K562 (cell line): ENCODE results near the gene MRPL33. TPM values are rescaled to one million over a fixed set of nuclear protein-coding genes. Genes with fewer than 3 reads are reported as not detected.

ENCODE experiments used
- CSDE1 ChIP-seq, 2 experiments: fragments of 450-650 bp; IDR thresholded peaks; 2 replicates each; pipeline ENCODE4 v1.6.1; 2016; ENCODE audit warnings: mild to moderate bottlenecking in 1 of 2
- GABPB1 ChIP-seq: sonication (generic); formaldehyde crosslinking; IDR thresholded peaks from 2 replicates; pipeline ENCODE4 v1.8.0; 2022; ENCODE audit warnings: mild to moderate bottlenecking, missing genetic modification reagents
- HINFP ChIP-seq: fragments of 450-650 bp; conservative IDR thresholded peaks from 2 replicates; pipeline ENCODE4 v1.6.1; 2016; ENCODE audit warnings: missing genetic modification characterization, low read depth, mild to moderate bottlenecking, control low read depth, missing compliant biosample characterization
- NFXL1 ChIP-seq: fragments of 450-650 bp; formaldehyde crosslinking; IDR thresholded peaks from 2 replicates; pipeline ENCODE4 v1.4.0; 2021; ENCODE audit warnings: mild to moderate bottlenecking
- NR2C1 ChIP-seq, 2 experiments: fragments of 450-650 bp; IDR thresholded peaks; 2 replicates each; pipeline ENCODE4 v1.6.1; 2017; ENCODE audit warnings: mild to moderate bottlenecking in 2 of 2, antibody characterized with exemption in 1 of 2, inconsistent platforms in 1 of 2, missing compliant biosample characterization in 1 of 2, missing genetic modification characterization in 1 of 2
- POLR2H ChIP-seq: IDR thresholded peaks from 2 replicates; pipeline ENCODE4 v1.6.1; 2016; ENCODE audit warnings: missing genetic modification characterization, low read depth, mild to moderate bottlenecking, control low read depth, missing compliant biosample characterization, moderate library complexity
- PTTG1 ChIP-seq: fragments of 450-650 bp; IDR thresholded peaks from 2 replicates; pipeline ENCODE4 v1.6.1; 2016; ENCODE audit warnings: low read depth, mild to moderate bottlenecking, missing genetic modification characterization, missing compliant biosample characterization
- RAD21 ChIP-seq, 2 experiments: fragments of 250-450 bp in 1 of 2; fragments of 450-650 bp in 1 of 2; sonication (Bioruptor Pico) in 1 of 2; formaldehyde crosslinking in 1 of 2; IDR thresholded peaks in 1 of 2; conservative IDR thresholded peaks in 1 of 2; 2 replicates each; pipeline versions ENCODE4 v1.4.0 to v1.8.0; 2020 to 2022; ENCODE audit warnings: mild to moderate bottlenecking in 2 of 2, moderate library complexity in 1 of 2
- RCOR1 ChIP-seq, 2 experiments: IDR thresholded peaks; 2 replicates each; pipeline ENCODE4 v1.6.1; 2012; ENCODE audit warnings: low read depth in 2 of 2, low read length in 2 of 2, borderline replicate concordance in 1 of 2, improper control_type of control experiment in 1 of 2
- SNIP1 ChIP-seq: fragments of 450-650 bp; IDR thresholded peaks from 2 replicates; pipeline ENCODE4 v1.7.1; 2017; ENCODE audit warnings: low read depth, mild to moderate bottlenecking
- XRCC3 ChIP-seq: fragments of 450-650 bp; IDR thresholded peaks from 2 replicates; pipeline ENCODE4 v1.6.1; 2017; ENCODE audit warnings: mild to moderate bottlenecking, moderate library complexity
- ZBTB33 ChIP-seq: sonication (generic); formaldehyde crosslinking; IDR thresholded peaks from 2 replicates; pipeline ENCODE4 v1.8.1; 2023; ENCODE audit warnings: mild to moderate bottlenecking, missing genetic modification reagents
- ZNF133 ChIP-seq: fragments of 250-450 bp; sonication (Bioruptor Pico); IDR thresholded peaks from 2 replicates; pipeline ENCODE4 v1.4.0; 2020; ENCODE audit warnings: mild to moderate bottlenecking
- ZNF143 ChIP-seq: sonication (generic); formaldehyde crosslinking; IDR thresholded peaks from 2 replicates; pipeline ENCODE4 v1.9.0; 2022; ENCODE audit warnings: mild to moderate bottlenecking, missing genetic modification reagents
- ZNF175 ChIP-seq: fragments of 200-800 bp; sonication (Bioruptor generic); IDR thresholded peaks from 2 replicates; pipeline ENCODE4 v1.6.1; 2016; ENCODE audit warnings: low read depth, mild to moderate bottlenecking, missing genetic modification characterization, missing compliant biosample characterization
- ZNF239 ChIP-seq: fragments of 250-450 bp; sonication (Bioruptor Pico); IDR thresholded peaks from 2 replicates; pipeline ENCODE4 v1.4.0; 2020; ENCODE audit warnings: mild to moderate bottlenecking
- ZNF785 ChIP-seq: fragments of 250-450 bp; sonication (Bioruptor Pico); IDR thresholded peaks from 2 replicates; pipeline ENCODE4 v1.4.0; 2020; ENCODE audit warnings: mild to moderate bottlenecking
- polyA plus RNA-seq, 8 experiments: library from polyadenylated mRNA; depleted of rRNA in 4 of 8; stranded (reverse) in 5 of 8; unstranded in 3 of 8; fragments of >200 nt; fragmentation: Nextera tagmentation in 2 of 8; fragmentation: Illumina TruSeq in 1 of 8; extraction: Ambion mirVana in 2 of 8; extraction: Trizol in 1 of 8; gene quantifications; 2 replicates each; pipeline versions ENCODE4 v1.2.1 to v1.2.3, GENCODE V29; 2011 to 2014; ENCODE audit warnings: inconsistent platforms in 1 of 8, missing spikeins in 1 of 8
- total RNA-seq, 7 experiments: library from RNA; depleted of rRNA in 6 of 7; stranded (reverse); fragments of >200 nt in 6 of 7; fragmentation: Illumina TruSeq in 2 of 7; extraction: Trizol in 2 of 7; gene quantifications; 2 replicates each; pipeline versions ENCODE4 v1.2.1 to v1.2.3, GENCODE V29; 2011 to 2021; ENCODE audit warnings: low replicate concordance in 1 of 7

Gene MRPL33
- total and polyA plus RNA-seq, 9 of the 15 experiments (the other 6 are each of a cell fraction or from before 2014, with no cell fraction given): 68.3 to 338 (median 226) TPM

- TF ChIP-seq HINFP (tag) (no peak; the same call in 1 of the 2 replicates), ZNF239 (CRISPR knock-in tag) (peak; percentile 22; the same call in 1 of the 2 replicates), RCOR1 (IDR thresholded peaks at IDR 0.05; ENCODE audit: borderline replicate concordance in 1 of 2, low read depth in 2 of 2, low read length in 2 of 2) (peak in 1 of 2 experiments; percentile 20; a peak in 1 of 4 replicates), PTTG1 (tag) (peak; percentile 31; the same call in 1 of the 2 replicates), GABPB1 (no peak), ZNF133 (CRISPR knock-in tag) (no peak), CSDE1 (IDR thresholded peaks at IDR 0.05) (no peak), SNIP1 (no peak), POLR2H (0 out of 2 replicates have a peak, but pooled peaks have one; percentile 11), ZNF175 (CRISPR knock-in tag) (peak; percentile 95), ZNF785 (no peak), ZBTB33 (no peak), RAD21 (CRISPR knock-in tag; conservative IDR thresholded peaks at IDR 0.05 in 1 of 2, IDR thresholded peaks at IDR 0.05 in 1 of 2) (peak in 1 of 2 experiments; percentile 24; a peak in 3 of 4 replicates), XRCC3 (no peak), NFXL1 (CRISPR knock-in tag) (0 out of 2 replicates have a peak, but pooled peaks have one; percentile 12), NR2C1 (IDR thresholded peaks at IDR 0.05) (no peak), NR2C1 (tag; IDR thresholded peaks at IDR 0.05) (peak; percentile 71; the same call in 1 of the 2 replicates), ZNF143 (CRISPR knock-in tag) (no peak)
Measured at GRCh38 chr2:27756544-27757498, 14.7 kb upstream of the MRPL33 start (continued).
